ENCODE data around the gene C6orf136.
A peak's percentile ranks its signal among the peaks of the same experiment; 100 is the strongest.

C6orf136 gene

GRCh38 chr6:30687659-30688431, 40.9 kb downstream of the C6orf136 start:
- no peak for DNase-seq

GRCh38 chr6:30688569-30688968, 41.6 kb downstream of the C6orf136 start:
- DNase-seq, result no peak

GRCh38 chr6:30689022-30689865, 42.3 kb downstream of the C6orf136 start:
- DNase-seq, result no peak

- DNase-seq, result no peak
Measured at GRCh38 chr6:30689985-30690384, 43.1 kb downstream of the C6orf136 start.

GRCh38 chr6:30690403-30691207, 43.7 kb downstream of the C6orf136 start, which contains the start of gene NRM:
TSS of gene NRM (minus strand) at chr6:30690984. CDS start at chr6:30690974, 10 bp downstream.
- DNase-seq, result peak; percentile 91

- DNase-seq, result no peak
Measured at GRCh38 chr6:30691208-30691847, 44.4 kb downstream of the C6orf136 start.

GRCh38 chr6:30696432-30696831, 49.5 kb downstream of the C6orf136 start:
- DNase-seq, result no peak

- DNase-seq, result no peak
Measured at GRCh38 chr6:30700340-30700739, 53.4 kb downstream of the C6orf136 start.
